HG03457 (cell line): ENCODE results near the gene ACADSB.

Source experiments
- ATAC-seq: cut with Tn5 transposase; IDR thresholded peaks from one replicate; pipeline ENCODE4 v1.9.1; 2021; ENCODE audit warnings: moderate number of reproducible peaks; ENCODE audit not compliant: unreplicated experiment

Gene ACADSB

DNA sequence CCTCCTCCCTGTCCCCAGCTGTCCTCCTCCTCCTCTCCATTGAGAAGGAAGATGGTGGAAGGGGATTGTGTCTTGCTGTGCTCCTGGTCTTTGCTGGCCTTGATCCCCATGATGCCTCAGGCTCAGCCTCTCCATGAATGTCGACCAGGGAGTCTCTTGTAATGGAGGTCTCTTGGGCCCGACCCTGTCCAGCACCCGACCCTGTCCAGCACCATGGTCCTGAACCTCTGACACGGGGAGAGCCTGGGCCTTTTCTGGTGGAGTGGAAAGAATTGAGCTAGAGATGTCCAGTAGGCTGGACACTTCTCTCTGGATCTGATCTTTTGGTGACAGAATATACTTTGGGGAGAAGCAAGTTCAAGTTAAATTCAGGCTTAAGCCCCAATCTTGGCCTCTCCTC, 84.7 kb downstream of the ACADSB start:
- no peak for ATAC-seq

DNA sequence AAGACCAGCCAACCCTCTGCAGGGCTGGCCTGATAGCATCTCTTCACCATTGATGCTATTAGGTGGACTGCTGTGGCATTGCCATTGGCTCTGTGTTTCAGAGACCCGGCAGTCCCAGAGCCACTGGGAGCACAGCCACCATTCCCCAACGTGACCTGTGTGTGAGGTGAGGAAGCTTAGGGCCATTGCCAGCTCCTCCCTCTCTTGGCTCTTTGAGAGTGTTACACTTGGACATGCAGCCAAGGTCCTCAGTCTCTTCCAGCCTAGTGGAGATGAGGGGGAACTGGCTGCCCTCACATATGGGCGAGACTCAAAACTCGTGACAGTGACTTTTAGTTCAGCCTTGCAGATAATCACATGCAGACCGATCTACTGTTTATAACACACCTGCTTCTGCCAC, 87.6 kb downstream of the ACADSB start:
- ATAC-seq: no peak

GRCh38 chr10:123097039-123097438, 88.2 kb downstream of the ACADSB start:
- no peak for ATAC-seq

- ATAC-seq: no peak
Measured at GRCh38 chr10:123100030-123100762, 91.4 kb downstream of the ACADSB start.

GRCh38 chr10:123101872-123102271, 93.1 kb downstream of the ACADSB start:
- ATAC-seq: no peak

DNA sequence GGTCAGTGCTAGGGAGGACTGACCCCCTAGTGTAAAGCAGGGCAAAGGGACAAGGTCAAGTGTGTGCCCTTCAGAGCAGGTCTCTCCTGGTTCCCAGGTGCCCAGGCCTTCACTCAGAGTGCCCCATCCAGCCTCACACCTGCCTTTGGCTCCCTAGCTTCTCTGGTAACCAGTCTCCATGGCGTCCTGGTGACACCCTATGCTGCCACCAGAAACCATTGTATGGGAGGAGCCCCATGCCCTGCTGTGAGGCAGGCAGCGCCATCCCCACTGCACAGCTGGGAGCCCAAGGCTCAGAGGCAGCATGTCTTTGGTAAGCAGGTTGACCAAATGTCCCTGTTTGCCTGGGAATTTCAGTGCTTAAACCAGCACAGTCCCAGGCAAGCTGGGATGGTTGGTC, 93.9 kb downstream of the ACADSB start:
- ATAC-seq: no peak

- ATAC-seq: no peak
Measured at GRCh38 chr10:123103944-123104343, 95.1 kb downstream of the ACADSB start.
